Activated CD4-positive, alpha-beta T cell treated with anti-CD3 and anti-CD28 coated beads, Interleukin-2, amount 10 ng/mL, durations not matched to agents 24 days and 14 days (primary cell): ENCODE measurements around the gene PRKCH. TPM values are rescaled to one million over a fixed set of nuclear protein-coding genes. Genes with fewer than 3 reads are reported as not detected.

Experiments
- DNase-seq: peaks from one replicate; pipeline ENCODE4 v3.0.0; 2022
- H3K27ac Mint-ChIP-seq: one replicate; pipeline ENCODE4 v1.8.0; 2022; ENCODE audit warnings: mild to moderate bottlenecking, mixed read lengths
- H3K27me3 Mint-ChIP-seq: one replicate; pipeline ENCODE4 v1.8.0; 2022; ENCODE audit warnings: mixed read lengths
- H3K36me3 Mint-ChIP-seq: one replicate; pipeline ENCODE4 v1.8.0; 2022; ENCODE audit warnings: low read depth, mild to moderate bottlenecking, mixed read lengths
- H3K4me1 Mint-ChIP-seq: one replicate; pipeline ENCODE4 v1.8.0; 2021; ENCODE audit warnings: mixed read lengths
- H3K4me3 Mint-ChIP-seq: one replicate; pipeline ENCODE4 v1.8.0; 2022; ENCODE audit warnings: mild to moderate bottlenecking, moderate library complexity, mixed read lengths
- H3K9me3 Mint-ChIP-seq: one replicate; pipeline ENCODE4 v1.8.0; 2021; ENCODE audit warnings: mixed read lengths
- intact Hi-C: fragments of 100-400 bp; cut with micrococcal nuclease; formaldehyde crosslinking; loops from one replicate; pipeline ENCODE4 v1.15.1; 2023
- total RNA-seq: library from RNA; stranded (reverse); gene quantifications from 2 replicates; pipeline ENCODE4 v1.2.3, GENCODE V29; 2022

PRKCH gene
- total RNA-seq, 1 donor from 2014 or later = 118 TPM

DNA sequence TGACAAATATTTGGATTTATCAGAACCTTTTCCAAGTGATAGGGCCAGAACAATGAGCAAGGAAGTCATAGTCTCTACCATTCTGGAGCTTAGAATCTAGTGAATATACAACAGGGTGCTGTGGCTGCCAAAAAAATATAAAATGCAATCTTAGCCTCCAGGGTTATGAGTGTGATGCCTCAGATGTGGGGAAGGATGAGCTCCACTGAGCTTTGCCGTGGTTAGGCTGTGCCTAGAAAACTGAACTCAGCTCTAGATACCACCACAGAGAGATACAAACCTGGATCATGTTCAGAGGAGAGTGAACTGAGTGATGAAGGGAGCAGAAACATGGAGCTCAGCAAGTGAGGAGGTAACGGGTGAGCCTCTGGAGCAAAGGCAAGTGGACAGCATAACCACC, 235.9 kb downstream of the PRKCH start:
- no peaks in the 10 kb centered on the region for H3K27me3 Mint-ChIP-seq
- intact Hi-C loops = no loop called here

DNA sequence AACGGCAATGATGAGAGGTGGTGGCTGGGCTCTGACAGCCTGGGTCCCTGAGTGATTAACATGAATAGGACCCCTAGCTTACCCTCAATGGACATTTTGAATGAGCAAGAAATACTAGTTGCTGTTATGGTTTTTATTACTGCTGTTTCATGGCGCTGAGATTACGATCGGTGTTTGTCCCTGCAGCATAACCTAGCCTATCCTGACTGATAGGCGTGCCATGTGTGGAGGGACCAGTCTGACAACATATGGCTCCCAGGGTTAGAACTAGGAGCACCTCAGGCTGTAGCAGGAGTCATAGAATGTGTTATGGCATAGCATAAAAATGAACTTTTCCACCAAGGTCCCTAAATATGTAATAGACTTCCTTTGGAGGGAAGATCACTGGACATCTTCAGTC, 236.5 kb downstream of the PRKCH start:
- H3K27me3 Mint-ChIP-seq = no peaks in the 10 kb centered on the region
- H3K9me3 Mint-ChIP-seq = no peaks in the 10 kb centered on the region
- H3K27ac Mint-ChIP-seq = no peak overlapping the region
- H3K36me3 Mint-ChIP-seq = peaks cover 29% of the 10 kb centered on the region
- DNase-seq = no peak
- H3K4me3 Mint-ChIP-seq = no peak overlapping the region
- intact Hi-C loops = no loop called here
- H3K4me1 Mint-ChIP-seq = peaks cover 55% of the 10 kb centered on the region

More for the DNA sequence above, 235.9 kb downstream of the PRKCH start:
- peaks cover 55% of the 10 kb centered on the region for H3K4me1 Mint-ChIP-seq
- H3K4me3 Mint-ChIP-seq = no peak overlapping the region
- no peak for DNase-seq
- peaks cover 35% of the 10 kb centered on the region for H3K36me3 Mint-ChIP-seq
- no peak overlapping the region for H3K27ac Mint-ChIP-seq
- no peaks in the 10 kb centered on the region for H3K9me3 Mint-ChIP-seq

DNA sequence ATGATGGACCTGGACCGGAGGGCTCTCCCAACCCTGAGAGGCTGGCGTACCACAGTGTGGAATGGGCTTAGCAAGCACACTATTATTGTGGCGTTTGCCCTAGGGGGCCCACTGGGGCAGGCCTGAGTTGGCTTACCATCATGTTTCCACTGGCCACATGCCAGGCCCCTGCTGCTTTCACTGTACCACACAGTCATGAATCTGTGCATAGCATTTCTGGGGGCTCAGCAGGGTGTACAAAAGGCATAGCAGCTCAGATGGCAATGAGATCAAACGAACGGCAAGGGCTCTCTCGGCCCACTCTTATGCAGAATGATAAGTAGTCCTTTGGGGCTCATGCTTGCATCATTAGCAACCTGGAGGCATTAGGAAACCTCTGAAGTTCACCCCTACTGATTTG, 236.9 kb downstream of the PRKCH start:
- H3K4me3 Mint-ChIP-seq = no peak overlapping the region
- no peak overlapping the region for H3K27ac Mint-ChIP-seq
- peaks cover 27% of the 10 kb centered on the region for H3K36me3 Mint-ChIP-seq
- H3K9me3 Mint-ChIP-seq = no peaks in the 10 kb centered on the region
- DNase-seq = no peak
- H3K27me3 Mint-ChIP-seq = no peaks in the 10 kb centered on the region
- intact Hi-C loops = no loop called here
- peaks cover 55% of the 10 kb centered on the region for H3K4me1 Mint-ChIP-seq

DNA sequence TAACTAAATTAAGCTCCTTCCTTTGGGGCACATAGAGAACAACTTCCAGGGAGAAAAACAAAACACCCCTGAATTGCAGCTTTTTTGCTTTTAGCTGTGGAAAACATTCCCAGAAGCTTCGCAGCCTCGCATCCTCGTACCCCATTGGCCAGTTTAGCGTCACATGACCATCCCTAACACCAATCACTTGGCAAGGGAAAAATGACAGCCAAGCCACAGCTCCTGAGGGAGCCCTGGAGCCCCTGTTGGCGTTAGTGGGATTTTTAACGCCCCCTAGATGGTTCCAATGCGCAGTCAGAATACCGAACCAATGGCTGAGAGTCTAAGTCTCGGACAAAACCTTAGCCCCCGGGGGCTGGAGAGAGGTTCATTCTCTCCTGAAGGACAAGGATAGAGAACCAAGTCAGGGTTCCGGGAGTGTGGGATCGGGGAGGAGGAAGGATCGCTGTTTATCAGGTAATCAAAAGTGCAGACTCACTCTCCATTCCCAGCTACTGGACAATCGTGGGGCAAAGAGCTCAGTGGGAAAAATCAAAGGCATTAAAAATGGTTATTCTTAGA, 238.3 kb downstream of the PRKCH start:
- Mint-ChIP-seq H3K9me3 (no peaks in the 10 kb centered on the region), H3K36me3 (peaks cover 23% of the 10 kb centered on the region), H3K4me3 (no peak overlapping the region), H3K4me1 (peaks cover 62% of the 10 kb centered on the region), H3K27ac (no peak overlapping the region), H3K27me3 (no peaks in the 10 kb centered on the region)
- no peak for DNase-seq
- intact Hi-C loops = loop anchor here (10.0 kb wide), 1 partner anchor 85 kb away; no protein-coding TSS in a partner anchor

DNA sequence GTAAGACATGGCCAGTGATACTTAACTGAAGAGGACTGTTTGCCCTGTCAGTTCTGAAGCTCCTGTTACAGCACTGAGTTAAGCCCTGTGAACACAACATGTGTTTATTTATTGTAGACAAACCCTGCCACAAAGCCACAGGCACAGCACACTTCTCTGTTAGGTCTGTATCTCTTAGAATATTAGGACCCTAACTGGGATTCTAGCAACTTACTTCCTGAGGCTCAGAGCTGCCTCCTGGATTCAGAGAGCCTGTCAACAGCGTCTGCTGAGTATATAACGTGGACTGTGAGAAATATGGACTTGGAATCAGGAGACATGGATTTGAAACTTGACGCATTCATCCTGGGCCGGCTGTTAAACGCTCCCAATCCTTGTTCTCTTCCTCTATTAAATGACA, 238.9 kb downstream of the PRKCH start:
- Mint-ChIP-seq H3K27me3 (no peaks in the 10 kb centered on the region), H3K27ac (no peak overlapping the region), H3K4me1 (peaks cover 59% of the 10 kb centered on the region), H3K4me3 (no peak overlapping the region), H3K9me3 (no peaks in the 10 kb centered on the region), H3K36me3 (peaks cover 17% of the 10 kb centered on the region)
- DNase-seq = no peak
- intact Hi-C loops = loop anchor here (10.0 kb wide), 1 partner anchor 86 kb away; no protein-coding TSS in a partner anchor

DNA sequence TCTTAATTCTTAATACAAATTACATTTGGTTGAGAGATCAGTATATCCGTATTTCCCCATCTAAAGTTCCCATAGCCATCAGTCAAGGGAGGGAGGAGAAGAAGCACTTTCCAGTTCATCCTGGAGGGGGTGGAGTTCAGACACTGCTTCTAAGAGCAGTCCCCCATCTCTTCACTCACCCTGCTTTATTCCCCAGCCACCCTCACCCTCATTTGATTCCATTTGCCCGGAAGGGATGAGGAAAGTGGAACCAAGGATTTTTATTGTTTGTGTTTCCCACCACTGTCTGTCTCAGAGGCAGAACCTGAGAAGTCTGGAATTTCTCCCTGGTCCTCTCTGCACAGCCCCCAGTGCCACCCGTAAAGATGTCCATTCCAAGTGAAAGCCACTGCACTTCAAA, 239.7 kb downstream of the PRKCH start:
- no peaks in the 10 kb centered on the region for H3K9me3 Mint-ChIP-seq
- intact Hi-C loops = loop anchor here (10.0 kb wide), 1 partner anchor 86 kb away; no protein-coding TSS in a partner anchor
- no peak overlapping the region for H3K4me3 Mint-ChIP-seq
- peaks cover 57% of the 10 kb centered on the region for H3K4me1 Mint-ChIP-seq
- no peak overlapping the region for H3K27ac Mint-ChIP-seq
- no peaks in the 10 kb centered on the region for H3K27me3 Mint-ChIP-seq
- H3K36me3 Mint-ChIP-seq = peaks cover 16% of the 10 kb centered on the region
- DNase-seq = no peak

DNA sequence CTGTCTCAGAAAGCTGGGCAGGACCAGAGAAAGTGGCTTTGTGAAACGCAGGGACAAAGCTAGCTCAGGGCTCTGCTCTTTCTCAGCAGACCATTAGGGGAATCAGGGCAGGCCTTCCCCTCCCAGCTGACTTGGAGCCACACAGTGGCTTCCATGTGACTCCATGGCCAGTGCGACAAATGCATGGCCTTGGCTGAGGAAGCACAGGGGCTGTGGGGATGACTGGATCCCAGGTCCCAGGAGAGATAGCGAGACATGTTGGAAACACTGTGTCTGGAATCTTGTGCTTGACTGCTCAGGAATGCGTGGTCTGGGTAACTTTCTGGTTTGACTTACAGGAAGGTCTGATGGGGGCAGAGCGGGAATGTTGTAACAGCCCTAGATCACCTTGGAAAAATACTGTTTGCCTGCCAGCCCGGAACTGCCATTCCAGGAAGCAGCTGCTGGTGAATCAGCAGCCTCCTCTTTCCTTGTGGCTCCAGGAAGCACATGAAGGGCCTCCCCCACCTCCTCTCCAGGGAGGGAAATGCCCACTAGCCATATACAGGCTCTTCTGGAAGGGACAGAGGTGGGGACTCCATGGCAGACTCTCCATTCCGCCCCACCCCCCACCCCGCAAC, 240.4 kb downstream of the PRKCH start:
- Mint-ChIP-seq H3K4me3 (peak overlapping the region; percentile 5), H3K27ac (peak overlapping the region; percentile 70), H3K27me3 (no peaks in the 10 kb centered on the region), H3K36me3 (peaks cover 15% of the 10 kb centered on the region), H3K9me3 (no peaks in the 10 kb centered on the region), H3K4me1 (peaks cover 60% of the 10 kb centered on the region)
- DNase-seq = no peak
- intact Hi-C loops = loop anchor here (1.0 to 10.0 kb wide), 6 partner anchors 8 to 99 kb away; no protein-coding TSS in a partner anchor

DNA sequence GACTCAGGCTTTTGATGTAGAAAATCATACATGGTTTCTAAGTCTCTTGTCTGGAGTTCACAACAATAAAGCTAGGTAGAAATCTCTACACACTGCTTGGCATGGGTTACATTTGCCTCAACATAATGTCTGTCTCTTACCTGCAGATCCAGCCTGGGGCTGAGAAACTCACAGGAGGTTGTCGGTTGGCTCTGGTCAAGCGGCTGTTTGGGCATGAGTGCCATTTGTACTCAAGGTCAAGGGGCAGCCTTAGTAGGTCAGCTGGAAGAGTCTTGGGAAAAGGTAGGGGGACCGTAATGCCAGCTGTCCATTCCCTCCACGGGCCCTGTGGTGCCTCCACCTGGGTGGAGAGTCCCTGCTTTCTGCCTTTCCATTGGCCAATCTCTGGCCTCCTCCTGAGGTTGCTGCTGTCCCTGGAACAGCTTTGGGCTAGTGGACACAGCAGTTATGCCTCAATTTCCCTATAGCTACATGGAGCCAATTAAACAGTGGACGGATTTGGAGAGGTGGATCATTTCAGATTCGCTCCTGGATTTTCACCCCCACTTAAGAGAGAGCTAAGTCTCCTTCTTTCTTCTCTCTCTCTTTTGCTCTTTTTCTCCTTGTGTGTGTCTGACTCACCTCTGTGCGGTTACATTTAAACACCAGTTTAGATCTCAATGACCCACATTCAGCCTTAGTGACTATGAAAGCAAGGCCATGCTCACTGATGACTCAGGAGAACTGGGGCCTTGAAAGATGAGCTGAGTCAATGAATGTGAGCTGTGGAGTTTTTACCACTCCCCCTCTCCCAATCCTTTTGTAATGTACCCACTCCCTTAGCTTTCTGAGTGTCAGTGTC, 241.2 kb downstream of the PRKCH start:
- intact Hi-C loops = loop anchor here (1.0 to 10.0 kb wide), 6 partner anchors 9 to 98 kb away; no protein-coding TSS in a partner anchor
- peak; percentile 81 for DNase-seq

DNA sequence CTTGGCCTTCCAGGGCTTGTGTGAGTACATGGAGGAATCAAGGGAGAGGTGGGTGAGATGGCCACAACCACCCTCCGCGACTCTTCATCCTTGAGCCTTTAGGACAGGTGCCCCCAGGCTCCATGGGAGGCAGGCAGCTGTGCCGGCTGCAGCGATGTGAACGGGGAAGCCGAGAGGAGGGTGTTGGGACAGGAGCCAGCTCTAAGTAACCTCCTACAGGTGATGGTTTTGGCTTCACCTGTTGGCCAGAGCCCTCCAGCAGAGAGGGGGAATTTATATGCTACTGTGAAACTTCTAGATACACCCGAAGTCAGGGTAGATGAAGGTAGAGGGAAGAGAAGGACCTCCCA, 241.8 kb downstream of the PRKCH start:
- Mint-ChIP-seq H3K36me3 (peaks cover 8% of the 10 kb centered on the region), H3K27ac (peak overlapping the region; percentile 2), H3K4me1 (peaks cover 62% of the 10 kb centered on the region), H3K9me3 (no peaks in the 10 kb centered on the region), H3K27me3 (no peaks in the 10 kb centered on the region), H3K4me3 (no peak overlapping the region)
- intact Hi-C loops = loop anchor here (2.0 to 10.0 kb wide), 5 partner anchors 38 to 98 kb away; no protein-coding TSS in a partner anchor
- DNase-seq = no peak

More for the DNA sequence above, 241.2 kb downstream of the PRKCH start:
- H3K4me3 Mint-ChIP-seq = peak overlapping the region; percentile 37
- peaks cover 58% of the 10 kb centered on the region for H3K4me1 Mint-ChIP-seq
- peaks cover 12% of the 10 kb centered on the region for H3K36me3 Mint-ChIP-seq
- H3K9me3 Mint-ChIP-seq = no peaks in the 10 kb centered on the region
- peak overlapping the region; percentile 35 for H3K27ac Mint-ChIP-seq
- no peaks in the 10 kb centered on the region for H3K27me3 Mint-ChIP-seq

DNA sequence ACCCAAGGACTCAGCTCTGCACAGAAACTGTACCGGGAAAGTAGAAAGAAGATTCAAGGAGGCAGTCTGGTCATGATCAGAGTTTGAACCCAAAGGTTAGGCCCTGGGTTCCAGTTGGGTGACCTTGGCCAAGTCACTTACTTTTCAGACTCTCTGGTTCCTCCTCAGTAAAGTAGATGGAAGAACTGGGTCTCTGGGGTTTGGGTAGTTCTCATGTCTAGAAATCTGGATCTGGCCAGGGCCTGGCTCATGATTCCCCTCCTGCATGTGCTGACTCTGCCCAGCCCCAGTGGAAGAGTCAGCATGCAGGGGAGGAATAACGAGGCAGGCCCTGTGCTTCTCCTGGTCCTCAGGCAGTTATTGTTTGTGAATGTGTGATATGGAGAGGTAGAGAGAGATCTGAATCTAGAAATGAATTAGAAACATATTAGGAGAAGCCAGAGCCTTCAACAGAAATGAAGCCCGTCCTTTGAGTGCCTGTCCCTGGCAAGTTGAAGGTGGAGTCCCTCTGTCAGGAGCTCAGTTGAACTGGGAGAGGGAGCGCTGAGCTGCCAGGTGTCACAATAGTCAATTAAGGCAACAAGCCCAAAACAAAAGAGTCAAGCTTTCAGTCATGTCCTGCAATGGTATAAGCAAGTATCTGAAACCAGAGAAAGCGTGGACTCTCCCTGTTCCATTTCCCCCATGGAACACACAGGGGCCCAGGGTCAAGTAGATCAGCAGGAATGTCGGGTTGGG, 242.7 kb downstream of the PRKCH start:
- intact Hi-C loops = loop anchor here (2.0 to 10.0 kb wide), 5 partner anchors 39 to 97 kb away; no protein-coding TSS in a partner anchor
- no peaks in the 10 kb centered on the region for H3K27me3 Mint-ChIP-seq
- H3K9me3 Mint-ChIP-seq = no peaks in the 10 kb centered on the region
- H3K4me3 Mint-ChIP-seq = no peak overlapping the region
- peaks cover 67% of the 10 kb centered on the region for H3K4me1 Mint-ChIP-seq
- H3K36me3 Mint-ChIP-seq = peaks cover 8% of the 10 kb centered on the region
- no peak for DNase-seq
- H3K27ac Mint-ChIP-seq = peak overlapping the region; percentile 56

DNA sequence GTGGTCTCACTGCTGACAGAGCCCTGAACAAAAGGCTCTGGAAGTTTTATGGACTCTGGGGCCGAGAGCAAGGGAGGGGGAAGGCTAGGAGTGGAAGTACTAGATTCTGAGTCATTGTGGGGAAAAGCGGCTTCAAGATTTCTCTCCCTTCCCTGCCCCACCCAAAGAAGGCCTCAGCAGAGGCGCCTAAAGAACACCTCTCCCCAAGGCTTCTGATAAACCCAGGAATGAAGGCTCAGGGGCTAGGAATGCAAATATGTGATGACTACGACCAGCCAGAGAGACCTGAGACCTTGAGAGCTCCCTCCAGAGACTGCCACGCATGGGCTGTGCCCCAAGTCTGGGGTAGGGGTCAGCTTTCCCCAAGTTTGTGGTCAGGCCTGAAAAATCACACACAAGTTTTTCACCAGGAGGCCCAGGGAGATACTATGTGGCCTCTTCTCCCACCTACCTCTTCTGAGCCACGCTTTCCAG, 243.3 kb downstream of the PRKCH start:
- no peak overlapping the region for H3K27ac Mint-ChIP-seq
- H3K4me3 Mint-ChIP-seq = no peak overlapping the region

DNA sequence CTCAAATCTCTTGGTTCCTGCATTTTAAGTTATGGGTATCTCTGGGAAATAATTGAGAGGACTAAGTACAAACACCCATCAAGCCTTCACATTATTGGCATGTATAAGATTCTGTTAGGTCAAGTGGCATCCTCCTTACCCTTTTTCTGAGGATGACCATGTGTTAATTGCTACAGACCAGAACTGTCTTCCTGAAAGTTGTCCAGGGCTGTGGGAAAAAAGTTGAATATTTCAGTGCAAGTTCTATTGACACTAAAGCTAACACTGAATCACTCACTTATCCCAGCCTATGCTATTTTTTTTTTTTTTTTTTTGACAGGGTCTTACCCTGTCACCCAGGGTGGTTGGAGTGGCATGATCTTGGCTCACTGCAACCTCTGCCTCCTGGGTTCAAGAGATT, 243.8 kb downstream of the PRKCH start:
- no peak overlapping the region for H3K27ac Mint-ChIP-seq
- H3K4me3 Mint-ChIP-seq = no peak overlapping the region
- peaks cover 8% of the 10 kb centered on the region for H3K36me3 Mint-ChIP-seq
- peaks cover 74% of the 10 kb centered on the region for H3K4me1 Mint-ChIP-seq
- H3K9me3 Mint-ChIP-seq = no peaks in the 10 kb centered on the region
- intact Hi-C loops = loop anchor here (10.0 kb wide), 1 partner anchor 90 kb away; no protein-coding TSS in a partner anchor
- H3K27me3 Mint-ChIP-seq = no peaks in the 10 kb centered on the region
- no peak for DNase-seq

More for the DNA sequence above, 243.3 kb downstream of the PRKCH start:
- Mint-ChIP-seq H3K9me3 (no peaks in the 10 kb centered on the region), H3K36me3 (peaks cover 8% of the 10 kb centered on the region), H3K4me1 (peaks cover 73% of the 10 kb centered on the region), H3K27me3 (no peaks in the 10 kb centered on the region)
- no peak for DNase-seq
- intact Hi-C loops = loop anchor here (10.0 kb wide), 1 partner anchor 90 kb away; no protein-coding TSS in a partner anchor

DNA sequence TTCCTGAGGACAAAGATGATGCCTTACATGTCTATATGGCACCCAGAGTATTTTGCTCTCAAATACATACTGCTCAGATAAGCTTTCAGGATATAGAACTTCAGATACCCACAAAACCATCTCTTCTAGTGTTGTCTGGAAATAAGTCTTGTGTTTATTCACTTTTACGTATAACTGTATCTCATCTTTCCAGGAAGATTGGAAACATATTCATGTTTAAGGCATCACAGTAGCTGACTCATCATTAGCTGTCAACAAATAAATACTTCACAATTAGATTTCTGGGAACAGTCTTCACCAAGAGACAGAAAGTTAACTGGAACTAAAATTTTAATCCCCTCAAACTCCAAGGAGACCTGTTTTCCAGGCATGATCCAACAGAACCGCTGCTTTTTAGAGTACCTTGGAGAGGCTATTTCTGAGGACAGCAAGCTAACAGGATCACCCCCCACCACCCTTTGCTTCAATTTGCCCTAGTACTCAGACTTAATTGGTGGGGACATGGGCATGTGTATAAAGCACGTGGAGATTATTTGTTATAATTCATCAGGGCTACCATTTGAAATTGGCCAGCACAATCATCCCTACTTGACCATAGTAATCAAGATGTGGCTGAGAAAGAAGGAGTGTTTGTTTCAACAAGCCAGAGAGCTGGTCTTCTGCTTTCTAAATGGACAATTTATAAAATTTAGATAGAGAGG, 244.6 kb downstream of the PRKCH start:
- H3K4me1 Mint-ChIP-seq = peaks cover 82% of the 10 kb centered on the region
- no peak overlapping the region for H3K4me3 Mint-ChIP-seq
- no peak for DNase-seq
- H3K27ac Mint-ChIP-seq = no peak overlapping the region
- no peaks in the 10 kb centered on the region for H3K27me3 Mint-ChIP-seq
- H3K36me3 Mint-ChIP-seq = peaks cover 8% of the 10 kb centered on the region
- no peaks in the 10 kb centered on the region for H3K9me3 Mint-ChIP-seq
- intact Hi-C loops = loop anchor here (10.0 kb wide), 1 partner anchor 91 kb away; no protein-coding TSS in a partner anchor
